Right atrium auricular region (tissue), 2 donors: Measurements from ENCODE around the gene EFNA5. TPM values are rescaled to one million over a fixed set of nuclear protein-coding genes. Genes with fewer than 3 reads are reported as not detected.

Source experiments
- DNase-seq: peaks from one replicate; pipeline ENCODE4 v3.0.0-alpha.2; 2019; ENCODE audit warnings: low spot score
- H3K27ac ChIP-seq, 2 donors: fragments of 200-600 bp; sonication (generic); 1 replicate in 1 of 2; 2 replicates in 1 of 2; pipeline ENCODE4 v1.5.1; 2016 to 2019
- H3K27me3 ChIP-seq, 2 donors: fragments of 200-600 bp; sonication (generic); one replicate each; pipeline versions ENCODE4 v1.5.1 to v1.6.0; 2017 to 2019
- H3K36me3 ChIP-seq: fragments of 200-600 bp; sonication (generic); one replicate; pipeline ENCODE4 v1.5.1; 2016
- H3K4me1 ChIP-seq, 2 donors: fragments of 200-600 bp; sonication (generic); one replicate each; pipeline versions ENCODE4 v1.5.1 to v1.6.0; 2017 to 2019
- H3K4me3 ChIP-seq, 2 donors: fragments of 200-600 bp; sonication (generic); 1 replicate in 1 of 2; 2 replicates in 1 of 2; pipeline ENCODE4 v1.5.1; 2017 to 2019; ENCODE audit warnings: mild to moderate bottlenecking in 1 of 2, moderate library complexity in 1 of 2
- H3K9me3 ChIP-seq, 2 donors: fragments of 200-600 bp; sonication (generic); one replicate each; pipeline ENCODE4 v1.5.1; 2019
- CTCF ChIP-seq, 2 donors: fragments of 200-600 bp; sonication (generic); IDR thresholded peaks; one replicate each; pipeline ENCODE4 v1.5.1; 2019; ENCODE audit warnings: antibody characterized with exemption in 2 of 2
- total RNA-seq, 2 donors: library from RNA; depleted of rRNA; stranded (reverse); fragments of >200 nt; gene quantifications; one replicate each; pipeline ENCODE4 v1.1.0, GENCODE V29; 2016

Gene EFNA5
- 10 to 100 TPM; 17.0 to 19.2 TPM for total RNA-seq

DNA sequence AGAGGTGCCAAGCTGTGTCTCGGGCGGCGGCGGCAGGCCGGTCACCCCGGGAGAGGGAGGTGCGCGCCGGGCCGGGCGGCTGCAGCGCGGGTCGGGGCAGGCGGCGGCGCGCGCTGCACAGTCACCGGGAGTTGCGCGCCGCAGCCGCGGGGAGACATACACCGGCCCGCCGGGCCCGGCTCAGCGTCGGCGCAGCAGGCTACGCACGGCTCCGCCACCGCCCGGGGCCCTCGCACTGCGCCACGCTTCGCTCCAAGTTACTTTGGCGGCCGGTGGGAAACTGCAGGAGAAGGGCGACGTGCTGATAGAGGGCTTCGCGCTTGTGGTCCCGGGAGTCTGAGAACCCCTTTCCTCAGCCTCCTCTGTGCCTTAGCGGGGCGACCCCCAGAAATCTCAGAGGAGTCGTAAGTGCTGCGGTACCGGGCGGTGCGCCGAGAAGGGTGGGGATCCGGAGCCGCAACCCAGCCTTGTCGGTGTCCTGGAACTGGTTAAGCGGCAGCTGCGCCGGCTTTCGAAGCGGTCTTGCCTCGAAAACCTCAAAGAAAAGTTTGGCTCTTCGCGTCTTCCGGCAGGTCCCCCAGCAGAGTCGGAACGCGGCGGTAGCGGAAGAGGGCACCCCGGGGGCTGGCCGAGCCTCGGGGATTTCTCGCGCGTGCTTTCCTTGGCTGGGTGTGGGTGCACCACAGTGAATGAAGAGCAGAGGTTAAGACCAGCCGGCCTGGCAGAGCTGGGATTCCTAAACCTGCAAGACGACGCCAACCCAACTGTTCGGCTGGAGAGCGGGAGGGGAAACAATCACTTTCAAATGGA, at the start of gene EFNA5:
TSS of gene EFNA5 (minus strand) at position 6 of the 810 bp plus-strand sequence.
- H3K36me3 ChIP-seq: no peaks in the 10 kb centered on the region
- peak; percentile 64 for DNase-seq
- H3K9me3 ChIP-seq: no peaks in the 10 kb centered on the region
- peaks cover 0 to 14% of the 10 kb centered on the region in 2 donors for H3K4me1 ChIP-seq
- no peaks in the 10 kb centered on the region for H3K27me3 ChIP-seq
- TF ChIP-seq CTCF (IDR thresholded peaks at IDR 0.05): no peak
- H3K27ac ChIP-seq: peak within 1 kb of the TSS; percentile 89 to 92
- peak within 1 kb of the TSS; percentile 57 to 65 for H3K4me3 ChIP-seq

- no peak for DNase-seq
- no peaks in the 10 kb centered on the region for H3K4me1 ChIP-seq
- no peaks in the 10 kb centered on the region for H3K27me3 ChIP-seq
- H3K36me3 ChIP-seq: no peaks in the 10 kb centered on the region
- TF ChIP-seq CTCF (IDR thresholded peaks at IDR 0.05): no peak
- no peak overlapping the region for H3K27ac ChIP-seq
- H3K4me3 ChIP-seq: no peak overlapping the region
- peaks cover 0 to 34% of the 10 kb centered on the region in 2 donors for H3K9me3 ChIP-seq
Measured at GRCh38 chr5:107719034-107719606, 48.4 kb upstream of the EFNA5 start.

DNA sequence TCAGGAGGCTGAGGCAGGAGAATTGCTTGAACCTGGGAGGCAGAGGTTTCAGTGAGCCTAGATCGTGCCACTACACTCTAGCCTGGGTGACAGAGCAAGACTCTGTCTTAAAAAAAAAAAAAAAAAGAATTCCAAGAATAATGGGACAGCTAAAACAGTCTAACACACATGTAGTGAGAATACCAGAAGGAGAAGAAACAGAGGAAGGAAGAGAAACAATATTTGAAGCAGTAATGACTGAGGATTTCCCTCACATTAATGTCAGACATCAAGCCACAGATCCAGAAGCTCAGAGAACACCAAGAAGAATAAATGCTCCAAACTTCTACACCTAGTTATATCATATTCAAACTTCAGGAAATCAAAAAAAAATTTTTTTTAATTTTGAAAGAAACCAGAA, 47.1 kb upstream of the EFNA5 start:
- Histone ChIP-seq H3K36me3 (no peaks in the 10 kb centered on the region), H3K4me3 (no peak overlapping the region), H3K27ac (no peak overlapping the region), H3K9me3 (peaks cover 0 to 30% of the 10 kb centered on the region in 2 donors), H3K4me1 (no peaks in the 10 kb centered on the region), H3K27me3 (no peaks in the 10 kb centered on the region)
- TF ChIP-seq CTCF (IDR thresholded peaks at IDR 0.05): no peak
- no peak for DNase-seq

- Histone ChIP-seq H3K27ac (no peak overlapping the region), H3K4me1 (no peaks in the 10 kb centered on the region), H3K4me3 (no peak overlapping the region), H3K9me3 (peaks cover 0 to 7% of the 10 kb centered on the region in 2 donors), H3K27me3 (no peaks in the 10 kb centered on the region), H3K36me3 (no peaks in the 10 kb centered on the region)
- no peak for DNase-seq
- TF ChIP-seq CTCF (IDR thresholded peaks at IDR 0.05): no peak
Measured at GRCh38 chr5:107713228-107713627, 42.5 kb upstream of the EFNA5 start.

DNA sequence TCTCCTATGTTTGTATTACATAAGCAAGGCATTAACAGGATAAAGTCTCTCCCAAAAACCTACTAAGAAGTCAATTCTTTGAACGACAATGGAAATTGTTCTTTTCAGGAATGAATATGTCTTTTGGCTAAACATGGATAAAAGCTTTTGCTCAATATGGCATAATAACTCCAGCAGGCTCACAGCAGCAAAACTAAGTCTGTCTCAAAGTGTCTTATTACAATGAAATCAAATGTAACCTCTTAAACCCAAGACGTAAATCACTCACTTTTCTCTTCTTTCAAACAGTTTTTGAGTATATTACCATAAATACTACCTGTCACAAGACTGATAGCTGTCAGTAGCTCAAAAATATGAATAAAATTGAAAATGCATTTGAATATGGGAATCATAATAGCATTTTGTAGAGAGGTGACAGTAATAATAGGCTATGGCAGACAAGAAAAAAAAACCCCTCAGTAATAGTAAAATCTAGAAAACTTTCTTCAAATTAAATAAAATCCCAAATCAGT, 41.7 kb upstream of the EFNA5 start:
- no peak overlapping the region for H3K27ac ChIP-seq
- no peaks in the 10 kb centered on the region for H3K36me3 ChIP-seq
- H3K4me3 ChIP-seq: no peak overlapping the region
- no peaks in the 10 kb centered on the region for H3K27me3 ChIP-seq
- peaks cover 0 to 13% of the 10 kb centered on the region in 2 donors for H3K9me3 ChIP-seq
- H3K4me1 ChIP-seq: no peaks in the 10 kb centered on the region
- DNase-seq: no peak
- TF ChIP-seq CTCF (IDR thresholded peaks at IDR 0.05): no peak
